HEK293 (cell line): ENCODE data around the gene MRGPRD.
"Not testable (repeated sequence)": the region's sequence is repeated elsewhere in the genome, so short reads cannot be mapped to it uniquely, and the experiment has no call there.

ENCODE experiments used
- CTCF ChIA-PET: fragments of 350-600 bp; formaldehyde crosslinking; extraction: SDS; loops from one replicate; lab custom pipeline; 2021; ENCODE audit warnings: antibody characterized with exemption; lab: Yijun Ruan, JAX
- POLR2A ChIA-PET: fragments of 300-600 bp; formaldehyde crosslinking; extraction: SDS; loops from one replicate; lab custom pipeline; 2020; ENCODE audit warnings: antibody characterized with exemption, inconsistent platforms; lab: Yijun Ruan, JAX
- H3K27ac ChIP-seq: fragments of 200-500 bp; sonication (Bioruptor generic); 2 replicates; pipeline ENCODE4 v1.5.1; 2014; ENCODE audit warnings: low read depth, low read length, control low read depth, inconsistent platforms; ENCODE audit errors: extremely low read depth
- H3K36me3 ChIP-seq, 2 experiments: fragments of 200-500 bp in 1 of 2; sonication (Bioruptor generic) in 1 of 2; 1 replicate in 1 of 2; 2 replicates in 1 of 2; pipeline ENCODE4 v1.5.1; 2014 to 2017; ENCODE audit warnings: inconsistent platforms in 2 of 2, low read length in 2 of 2; ENCODE audit not compliant: control insufficient read depth in 2 of 2, insufficient read depth in 1 of 2
- H3K4me1 ChIP-seq: fragments of 200-500 bp; sonication (Bioruptor generic); 2 replicates; pipeline ENCODE4 v1.5.1; 2014; ENCODE audit warnings: mild to moderate bottlenecking, low read length, inconsistent platforms; ENCODE audit not compliant: control insufficient read depth, insufficient read depth
- H3K4me3 ChIP-seq: 2 replicates; pipeline ENCODE4 v1.5.1; 2011; ENCODE audit warnings: low read depth, mild to moderate bottlenecking, control low read depth, low read length, moderate library complexity
- H3K9me3 ChIP-seq: fragments of 200-500 bp; sonication (Bioruptor generic); 2 replicates; pipeline ENCODE4 v1.5.1; 2014; ENCODE audit warnings: low read depth, low read length, inconsistent platforms; ENCODE audit not compliant: control insufficient read depth, insufficient read depth
- GLIS2 ChIP-seq: fragments of 450-650 bp; formaldehyde crosslinking; IDR thresholded peaks from 2 replicates; pipeline ENCODE4 v1.5.1; 2016; ENCODE audit warnings: missing biosample characterization, missing genetic modification characterization
- OSR2 ChIP-seq: fragments of 450-650 bp; formaldehyde crosslinking; IDR thresholded peaks from 2 replicates; pipeline ENCODE4 v1.5.1; 2016; ENCODE audit warnings: missing biosample characterization, missing genetic modification characterization
- OVOL3 ChIP-seq: fragments of 450-650 bp; formaldehyde crosslinking; IDR thresholded peaks from 2 replicates; pipeline ENCODE4 v1.5.1; 2016; ENCODE audit warnings: missing biosample characterization, missing genetic modification characterization
- PRDM1 ChIP-seq: fragments of 450-650 bp; formaldehyde crosslinking; IDR thresholded peaks from 2 replicates; pipeline ENCODE4; 2016; ENCODE audit warnings: missing biosample characterization, missing genetic modification characterization
- SCRT1 ChIP-seq: fragments of 450-650 bp; formaldehyde crosslinking; IDR thresholded peaks from 2 replicates; pipeline ENCODE4 v1.5.1; 2016; ENCODE audit warnings: missing biosample characterization, missing genetic modification characterization, borderline replicate concordance
- ZBTB48 ChIP-seq: fragments of 450-650 bp; formaldehyde crosslinking; IDR thresholded peaks from 2 replicates; pipeline ENCODE4 v1.5.1; 2016; ENCODE audit warnings: missing biosample characterization, missing genetic modification characterization
- ZBTB49 ChIP-seq: fragments of 450-650 bp; formaldehyde crosslinking; IDR thresholded peaks from 2 replicates; pipeline ENCODE4 v1.5.1; 2016; ENCODE audit warnings: missing biosample characterization, missing genetic modification characterization, low read depth
- ZBTB7A ChIP-seq: fragments of 450-650 bp; formaldehyde crosslinking; IDR thresholded peaks from 2 replicates; pipeline ENCODE4 v1.5.1; 2016; ENCODE audit warnings: low read depth, missing biosample characterization, missing genetic modification characterization
- ZNF146 ChIP-seq: fragments of 450-650 bp; formaldehyde crosslinking; IDR thresholded peaks from 2 replicates; pipeline ENCODE4 v1.5.1; 2016; ENCODE audit warnings: missing biosample characterization, missing genetic modification characterization
- ZNF169 ChIP-seq: fragments of 450-650 bp; formaldehyde crosslinking; IDR thresholded peaks from 2 replicates; pipeline ENCODE4 v1.5.1; 2016; ENCODE audit warnings: missing biosample characterization, missing genetic modification characterization
- ZNF19 ChIP-seq: fragments of 450-650 bp; formaldehyde crosslinking; IDR thresholded peaks from 2 replicates; pipeline ENCODE4; 2016; ENCODE audit warnings: missing biosample characterization, missing genetic modification characterization, low read depth
- ZNF221 ChIP-seq: fragments of 450-650 bp; formaldehyde crosslinking; IDR thresholded peaks from 2 replicates; pipeline ENCODE4 v1.5.1; 2017; ENCODE audit warnings: missing biosample characterization, missing genetic modification characterization, borderline replicate concordance
- ZNF239 ChIP-seq: fragments of 450-650 bp; formaldehyde crosslinking; IDR thresholded peaks from 2 replicates; pipeline ENCODE4 v1.5.1; 2016; ENCODE audit warnings: missing biosample characterization, missing genetic modification characterization
- ZNF24 ChIP-seq: fragments of 450-650 bp; formaldehyde crosslinking; IDR thresholded peaks from 2 replicates; pipeline ENCODE4 v1.5.1; 2016; ENCODE audit warnings: missing biosample characterization, missing genetic modification characterization
- ZNF324 ChIP-seq: fragments of 450-650 bp; formaldehyde crosslinking; IDR thresholded peaks from 2 replicates; pipeline ENCODE4 v1.5.1; 2016; ENCODE audit warnings: missing biosample characterization, missing genetic modification characterization
- ZNF37A ChIP-seq: fragments of 450-650 bp; IDR thresholded peaks from 2 replicates; pipeline ENCODE4 v1.5.1; 2018; ENCODE audit warnings: missing biosample characterization, missing genetic modification characterization
- ZNF488 ChIP-seq: fragments of 450-650 bp; formaldehyde crosslinking; IDR thresholded peaks from 2 replicates; pipeline ENCODE4 v1.5.1; 2016; ENCODE audit warnings: missing biosample characterization, missing genetic modification characterization
- ZNF585B ChIP-seq: fragments of 450-650 bp; formaldehyde crosslinking; IDR thresholded peaks from 2 replicates; pipeline ENCODE4 v1.5.1; 2016; ENCODE audit warnings: missing biosample characterization, missing genetic modification characterization
- ZNF626 ChIP-seq: fragments of 450-650 bp; sonication (Bioruptor Pico); formaldehyde crosslinking; IDR thresholded peaks from 2 replicates; pipeline ENCODE4 v1.5.1; 2018; ENCODE audit warnings: missing biosample characterization, missing genetic modification characterization, inconsistent platforms
- ZNF791 ChIP-seq: fragments of 450-650 bp; formaldehyde crosslinking; IDR thresholded peaks from 2 replicates; pipeline ENCODE4 v1.5.1; 2016; ENCODE audit warnings: missing biosample characterization, missing genetic modification characterization
- TF ChIP-seq, protein P1 (sequence below): fragments of 450-650 bp; formaldehyde crosslinking; IDR thresholded peaks from 2 replicates; pipeline ENCODE4 v1.5.1; 2016; ENCODE audit warnings: missing biosample characterization, missing genetic modification characterization
- TF ChIP-seq, protein P2 (sequence below): fragments of 450-650 bp; formaldehyde crosslinking; IDR thresholded peaks from 2 replicates; pipeline ENCODE4 v1.5.1; 2017; ENCODE audit warnings: missing biosample characterization, missing genetic modification characterization
- TF ChIP-seq, protein P3 (sequence below): fragments of 450-650 bp; formaldehyde crosslinking; IDR thresholded peaks from 2 replicates; pipeline ENCODE4 v1.5.0; 2017; ENCODE audit warnings: missing biosample characterization, missing genetic modification characterization, borderline replicate concordance

Gene MRGPRD

GRCh38 chr11:68976095-68976494 is 4.7 kb downstream of the MRGPRD start (continued):
- TF ChIP-seq ZNF324, result no peak
- no peak for TF ChIP-seq ZNF221 (tag by site-specific recombination)
- no peak for TF ChIP-seq ZNF488
- TF ChIP-seq, all 188 proteins: peak for 0

DNA sequence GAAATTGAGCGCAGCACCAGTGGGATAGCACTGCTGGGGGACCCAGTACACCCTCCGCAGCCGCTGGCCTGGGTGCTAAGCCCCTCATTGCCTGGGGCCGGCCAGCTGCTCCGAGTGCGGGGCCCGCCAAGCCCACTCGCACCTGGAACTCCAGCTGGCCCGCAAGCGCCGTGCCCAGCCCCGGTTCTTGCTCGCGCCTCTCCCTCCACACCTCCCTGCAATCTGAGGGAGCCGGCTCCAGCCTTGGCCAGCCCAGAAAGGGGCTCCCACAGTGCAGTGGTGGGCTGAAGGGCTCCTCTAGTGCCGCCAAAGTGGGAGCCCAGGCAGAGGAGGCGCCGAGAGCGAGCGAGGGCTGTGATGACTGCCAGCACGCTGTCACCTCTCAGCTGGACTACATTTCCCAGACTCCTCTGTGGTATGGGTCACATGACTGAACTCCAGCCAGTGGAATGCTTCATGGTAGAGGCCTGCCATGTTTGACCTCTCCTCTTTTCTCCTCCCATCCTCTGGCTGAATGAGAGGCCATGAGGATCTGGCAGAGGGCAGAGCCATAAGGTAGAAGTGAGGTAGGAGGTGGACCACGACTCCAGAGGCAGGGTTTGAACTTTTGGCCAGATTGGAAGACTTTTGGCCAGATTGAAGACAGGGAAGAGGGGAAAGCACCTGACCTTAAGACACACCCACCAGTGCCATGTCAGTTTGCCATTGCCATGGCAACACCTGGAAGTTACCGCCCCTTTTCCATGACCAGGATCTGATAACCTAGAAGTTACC is 6.2 kb downstream of the MRGPRD start:
- H3K36me3 ChIP-seq, result no peaks in the 10 kb centered on the region
- ChIA-PET CTCF (interaction anchor here (1.5 kb wide), 1 partner anchor 19 kb away, joined by 3 read pairs; no protein-coding TSS in a partner anchor), POLR2A (no interaction called here)
- no peaks in the 10 kb centered on the region for H3K9me3 ChIP-seq
- H3K4me3 ChIP-seq, result no peak overlapping the region
- no peak for TF ChIP-seq ZNF169 (tag by site-specific recombination)
- no peak for TF ChIP-seq PRDM1 (tag by site-specific recombination)
- TF ChIP-seq, protein P1, sequence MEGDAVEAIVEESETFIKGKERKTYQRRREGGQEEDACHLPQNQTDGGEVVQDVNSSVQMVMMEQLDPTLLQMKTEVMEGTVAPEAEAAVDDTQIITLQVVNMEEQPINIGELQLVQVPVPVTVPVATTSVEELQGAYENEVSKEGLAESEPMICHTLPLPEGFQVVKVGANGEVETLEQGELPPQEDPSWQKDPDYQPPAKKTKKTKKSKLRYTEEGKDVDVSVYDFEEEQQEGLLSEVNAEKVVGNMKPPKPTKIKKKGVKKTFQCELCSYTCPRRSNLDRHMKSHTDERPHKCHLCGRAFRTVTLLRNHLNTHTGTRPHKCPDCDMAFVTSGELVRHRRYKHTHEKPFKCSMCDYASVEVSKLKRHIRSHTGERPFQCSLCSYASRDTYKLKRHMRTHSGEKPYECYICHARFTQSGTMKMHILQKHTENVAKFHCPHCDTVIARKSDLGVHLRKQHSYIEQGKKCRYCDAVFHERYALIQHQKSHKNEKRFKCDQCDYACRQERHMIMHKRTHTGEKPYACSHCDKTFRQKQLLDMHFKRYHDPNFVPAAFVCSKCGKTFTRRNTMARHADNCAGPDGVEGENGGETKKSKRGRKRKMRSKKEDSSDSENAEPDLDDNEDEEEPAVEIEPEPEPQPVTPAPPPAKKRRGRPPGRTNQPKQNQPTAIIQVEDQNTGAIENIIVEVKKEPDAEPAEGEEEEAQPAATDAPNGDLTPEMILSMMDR (tag by site-specific recombination), result no peak
- TF ChIP-seq ZNF24 (tag by site-specific recombination), result no peak
- TF ChIP-seq ZNF37A (tag by site-specific recombination), result no peak
- TF ChIP-seq ZNF19 (tag by site-specific recombination), result no peak
- TF ChIP-seq, protein P2, sequence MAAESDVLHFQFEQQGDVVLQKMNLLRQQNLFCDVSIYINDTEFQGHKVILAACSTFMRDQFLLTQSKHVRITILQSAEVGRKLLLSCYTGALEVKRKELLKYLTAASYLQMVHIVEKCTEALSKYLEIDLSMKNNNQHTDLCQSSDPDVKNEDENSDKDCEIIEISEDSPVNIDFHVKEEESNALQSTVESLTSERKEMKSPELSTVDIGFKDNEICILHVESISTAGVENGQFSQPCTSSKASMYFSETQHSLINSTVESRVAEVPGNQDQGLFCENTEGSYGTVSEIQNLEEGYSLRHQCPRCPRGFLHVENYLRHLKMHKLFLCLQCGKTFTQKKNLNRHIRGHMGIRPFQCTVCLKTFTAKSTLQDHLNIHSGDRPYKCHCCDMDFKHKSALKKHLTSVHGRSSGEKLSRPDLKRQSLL (tag by site-specific recombination), result no peak
- TF ChIP-seq ZBTB49 (tag by site-specific recombination), result no peak
- TF ChIP-seq ZBTB7A (tag by site-specific recombination), result no peak
- TF ChIP-seq, protein P3, sequence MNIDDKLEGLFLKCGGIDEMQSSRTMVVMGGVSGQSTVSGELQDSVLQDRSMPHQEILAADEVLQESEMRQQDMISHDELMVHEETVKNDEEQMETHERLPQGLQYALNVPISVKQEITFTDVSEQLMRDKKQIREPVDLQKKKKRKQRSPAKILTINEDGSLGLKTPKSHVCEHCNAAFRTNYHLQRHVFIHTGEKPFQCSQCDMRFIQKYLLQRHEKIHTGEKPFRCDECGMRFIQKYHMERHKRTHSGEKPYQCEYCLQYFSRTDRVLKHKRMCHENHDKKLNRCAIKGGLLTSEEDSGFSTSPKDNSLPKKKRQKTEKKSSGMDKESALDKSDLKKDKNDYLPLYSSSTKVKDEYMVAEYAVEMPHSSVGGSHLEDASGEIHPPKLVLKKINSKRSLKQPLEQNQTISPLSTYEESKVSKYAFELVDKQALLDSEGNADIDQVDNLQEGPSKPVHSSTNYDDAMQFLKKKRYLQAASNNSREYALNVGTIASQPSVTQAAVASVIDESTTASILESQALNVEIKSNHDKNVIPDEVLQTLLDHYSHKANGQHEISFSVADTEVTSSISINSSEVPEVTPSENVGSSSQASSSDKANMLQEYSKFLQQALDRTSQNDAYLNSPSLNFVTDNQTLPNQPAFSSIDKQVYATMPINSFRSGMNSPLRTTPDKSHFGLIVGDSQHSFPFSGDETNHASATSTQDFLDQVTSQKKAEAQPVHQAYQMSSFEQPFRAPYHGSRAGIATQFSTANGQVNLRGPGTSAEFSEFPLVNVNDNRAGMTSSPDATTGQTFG (tag by site-specific recombination), result no peak
- TF ChIP-seq OSR2 (tag by site-specific recombination), result no peak
- TF ChIP-seq ZNF791 (tag by site-specific recombination), result no peak
- TF ChIP-seq ZNF585B, result no peak
- no peak for TF ChIP-seq SCRT1 (tag by site-specific recombination)
- TF ChIP-seq OVOL3 (tag by site-specific recombination), result no peak
- TF ChIP-seq ZNF146 (tag by site-specific recombination), result no peak
- no peak for TF ChIP-seq ZBTB48 (tag by site-specific recombination)
- no peak for TF ChIP-seq ZNF626 (tag by site-specific recombination)
- no peak for TF ChIP-seq GLIS2
- TF ChIP-seq ZNF239 (tag by site-specific recombination), result no peak
- H3K4me1 ChIP-seq, result no peaks in the 10 kb centered on the region
- H3K27ac ChIP-seq, result no peak overlapping the region

DNA sequence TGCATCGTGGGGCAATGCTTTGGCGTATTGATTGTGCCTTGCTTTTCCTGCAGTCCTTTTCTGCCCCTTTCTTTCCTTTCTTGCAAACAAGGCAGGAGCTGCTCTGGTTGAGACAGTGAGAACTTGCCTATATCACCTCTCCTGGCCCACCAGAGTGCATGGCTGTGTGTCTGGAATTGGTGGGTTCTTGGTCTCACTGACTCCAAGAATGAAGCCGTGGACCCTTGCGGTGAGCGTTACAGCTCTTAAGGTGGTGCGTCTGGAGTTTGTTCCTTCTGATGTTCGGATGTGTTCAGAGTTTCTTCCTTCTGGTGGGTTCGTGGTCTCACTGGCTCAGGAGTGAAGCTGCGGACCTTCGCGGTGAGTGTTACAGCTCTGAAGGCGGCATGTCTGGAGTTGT is 7.1 kb downstream of the MRGPRD start:
- H3K27ac ChIP-seq, POLR2A ChIA-PET, H3K9me3 ChIP-seq, CTCF ChIA-PET, H3K36me3 ChIP-seq, H3K4me1 ChIP-seq, H3K4me3 ChIP-seq: not testable (repeated sequence)
